NCI-H510A (cell line): Measurements from ENCODE around the gene CNNM2.
A peak's percentile ranks its signal among the peaks of the same experiment; 100 is the strongest.

ENCODE experiments used
- DNase-seq: peaks from one replicate; lab custom pipeline; 2025; lab: John Stamatoyannopoulos, UW

The CNNM2 gene

DNA sequence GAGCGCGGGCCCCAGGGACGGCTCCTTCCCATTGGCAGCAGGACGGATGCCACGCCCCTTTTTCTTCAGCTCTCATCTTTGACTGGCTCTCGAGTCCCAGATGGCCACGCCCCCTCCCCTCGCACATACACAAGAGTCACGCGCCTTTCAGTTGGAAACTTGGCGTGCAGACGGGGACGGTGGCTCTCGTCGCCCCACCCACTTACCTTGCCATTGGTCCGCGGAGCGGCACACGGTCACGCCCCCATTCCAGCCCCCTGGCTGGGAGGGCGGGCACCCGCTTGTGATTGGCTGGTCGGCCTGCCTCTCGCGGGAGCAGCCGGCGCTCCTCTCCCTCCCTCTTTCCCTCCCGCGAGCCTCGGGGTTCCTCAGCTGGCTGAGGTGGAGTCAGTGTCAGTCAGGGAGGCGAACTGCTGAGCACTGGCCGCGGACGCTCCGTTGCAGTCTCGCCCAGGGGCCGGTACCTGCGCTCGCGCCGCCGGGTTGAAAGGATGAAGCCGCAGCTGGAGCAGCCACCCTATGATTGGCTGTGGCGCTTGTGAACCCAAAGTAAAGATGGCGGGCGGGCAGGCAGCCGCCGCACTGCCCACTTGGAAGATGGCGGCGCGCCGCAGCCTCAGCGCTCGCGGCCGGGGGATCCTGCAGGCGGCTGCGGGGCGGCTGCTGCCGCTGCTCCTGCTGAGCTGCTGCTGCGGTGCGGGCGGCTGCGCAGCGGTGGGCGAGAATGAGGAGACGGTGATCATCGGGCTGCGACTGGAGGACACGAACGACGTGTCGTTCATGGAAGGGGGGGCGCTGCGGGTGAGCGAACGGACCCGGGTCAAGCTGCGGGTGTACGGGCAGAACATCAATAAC is at the start of gene CNNM2:
CNNM2 (plus strand) TSS at position 333 of the 855 bp plus-strand sequence; CDS start at position 520, 187 bp downstream.
- peak; percentile 99 for DNase-seq

DNA sequence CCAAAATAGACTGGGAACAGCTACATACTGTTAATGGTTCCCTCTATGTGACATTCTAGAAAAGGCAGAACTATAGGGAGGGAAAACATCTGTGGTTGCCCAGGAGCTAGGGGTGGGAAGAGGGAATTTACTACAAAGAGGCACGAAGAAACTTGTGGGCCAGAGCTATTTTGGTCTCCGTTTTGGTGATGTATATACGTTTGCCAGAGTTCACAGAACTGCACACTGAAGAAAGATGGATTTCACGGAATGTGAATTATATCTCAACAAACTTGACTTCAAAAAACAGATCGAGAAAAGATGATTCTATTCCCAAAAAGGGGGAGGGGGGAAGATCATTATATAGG is 49.2 kb upstream of the CNNM2 start:
- DNase-seq, result no peak

DNA sequence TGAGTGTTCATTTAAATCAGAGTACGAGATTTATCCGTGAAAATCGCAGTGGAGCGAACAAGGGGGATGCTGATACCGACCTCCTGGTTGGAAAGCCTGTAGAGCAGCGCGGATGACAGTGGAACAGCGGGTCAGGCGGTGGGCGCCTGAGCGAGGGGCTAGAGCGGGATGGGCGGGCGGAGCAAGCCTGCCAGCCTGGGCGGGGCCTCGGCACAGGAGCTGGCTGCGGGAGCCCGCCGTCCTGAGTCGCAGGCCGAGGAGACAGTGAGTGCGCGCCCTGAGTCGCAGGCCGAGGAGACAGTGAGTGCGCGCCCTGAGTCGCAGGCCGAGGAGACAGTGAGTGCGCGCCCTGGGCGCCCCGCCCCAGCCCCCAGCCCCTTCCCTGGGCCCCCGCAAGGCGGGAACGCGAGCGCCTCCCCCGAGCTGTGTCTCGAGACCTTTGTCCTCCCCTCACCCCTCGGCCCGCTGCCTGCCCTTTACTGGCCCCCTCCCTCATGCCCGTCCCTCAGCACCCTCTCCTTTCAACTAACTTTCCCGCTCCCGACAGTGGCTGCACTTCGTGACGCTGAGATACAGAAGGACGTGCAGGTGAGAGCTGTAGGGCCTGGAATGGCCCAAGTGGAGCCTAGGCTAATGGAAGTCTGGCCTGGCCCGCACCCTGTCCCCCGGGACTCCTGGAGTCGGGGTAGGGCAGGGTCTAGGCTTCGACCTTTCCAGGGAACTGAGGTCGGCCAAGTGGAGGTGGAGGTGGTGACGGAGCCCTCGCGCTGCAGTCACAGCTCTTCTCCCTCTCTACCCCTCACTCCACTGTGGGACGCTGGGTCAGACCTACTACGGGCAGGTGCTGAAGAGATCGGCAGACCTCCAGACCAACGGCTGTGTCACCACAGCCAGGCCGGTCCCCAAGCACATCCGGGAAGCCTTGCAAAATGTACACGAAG is 48.6 kb upstream of the CNNM2 start, which contains the start of gene AS3MT:
AS3MT (plus strand) TSS at position 213 of the 941 bp plus-strand sequence; CDS start at position 336, 123 bp downstream.
- DNase-seq, result peak; percentile 46

DNA sequence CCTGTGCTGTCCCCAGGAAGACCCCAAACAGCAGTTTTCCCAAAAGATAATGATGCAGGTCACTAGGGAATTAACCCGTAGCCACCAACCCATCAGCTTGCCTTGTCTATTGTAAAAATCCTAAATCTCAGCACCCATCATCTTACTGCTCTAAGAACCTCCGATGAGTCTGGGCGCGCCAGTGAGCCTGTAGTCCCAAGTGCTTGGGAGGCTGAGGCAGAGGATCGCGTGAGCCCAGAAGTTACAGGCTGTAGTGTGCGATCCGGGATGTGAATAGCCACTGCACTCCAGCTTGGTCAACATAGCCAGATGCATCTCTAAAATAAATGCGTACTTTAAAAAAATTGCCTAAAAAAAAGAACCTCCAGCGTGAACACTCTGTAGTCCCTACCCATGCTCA is 47.9 kb upstream of the CNNM2 start:
- DNase-seq, result no peak

DNA sequence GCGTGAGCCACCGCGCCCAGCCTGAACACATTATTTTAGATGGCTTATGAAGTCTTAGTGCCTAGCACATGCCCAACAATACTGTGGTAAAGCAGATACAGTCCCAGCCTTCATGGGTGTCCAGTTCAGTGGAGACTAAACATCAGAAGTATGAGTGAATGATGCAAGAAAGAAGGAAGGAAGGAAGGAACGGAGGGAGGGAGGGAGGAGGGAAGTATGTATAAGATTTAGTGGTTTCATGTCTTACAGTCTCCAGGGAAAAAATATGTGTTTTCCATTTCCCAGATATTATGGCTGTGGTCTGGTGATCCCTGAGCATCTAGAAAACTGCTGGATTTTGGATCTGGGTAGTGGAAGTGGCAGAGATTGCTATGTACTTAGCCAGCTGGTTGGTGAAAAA is 45.9 kb upstream of the CNNM2 start:
- DNase-seq, result no peak

DNA sequence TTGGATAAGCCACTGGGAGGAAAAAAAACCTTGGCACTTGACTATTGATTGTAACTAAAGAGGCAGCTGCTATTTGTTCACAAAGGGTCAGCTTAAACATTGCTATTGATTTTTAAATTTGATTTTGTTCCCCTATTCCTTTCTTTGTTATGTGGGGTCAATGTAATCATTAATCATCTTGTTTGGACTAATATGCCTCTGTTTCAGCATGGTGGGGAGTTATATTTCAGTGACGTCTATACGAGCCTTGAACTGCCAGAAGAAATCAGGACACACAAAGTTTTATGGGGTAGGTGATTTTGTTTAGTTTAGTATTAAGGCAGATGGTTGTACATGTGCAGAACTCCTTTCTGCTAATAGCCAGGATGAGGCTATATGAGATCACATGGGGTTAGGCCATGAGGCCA is 41.3 kb upstream of the CNNM2 start:
- DNase-seq, result no peak

DNA sequence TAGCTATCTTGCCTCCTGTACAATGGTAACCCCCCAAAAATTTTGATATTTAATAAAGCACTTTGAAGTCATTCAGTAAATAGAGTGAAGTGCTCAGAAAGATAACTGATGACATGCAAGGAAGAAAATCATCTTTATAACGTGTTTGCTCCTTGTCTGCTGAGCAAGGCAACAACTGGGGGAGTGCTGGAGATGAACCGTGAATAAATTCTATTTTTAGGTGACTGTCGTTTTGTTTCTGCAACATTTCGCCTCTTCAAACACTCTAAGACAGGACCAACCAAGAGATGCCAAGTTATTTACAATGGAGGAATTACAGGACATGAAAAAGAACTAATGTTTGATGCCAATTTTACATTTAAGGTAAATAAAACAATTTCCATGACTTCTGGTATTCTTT is 39.5 kb upstream of the CNNM2 start:
- DNase-seq, result no peak

DNA sequence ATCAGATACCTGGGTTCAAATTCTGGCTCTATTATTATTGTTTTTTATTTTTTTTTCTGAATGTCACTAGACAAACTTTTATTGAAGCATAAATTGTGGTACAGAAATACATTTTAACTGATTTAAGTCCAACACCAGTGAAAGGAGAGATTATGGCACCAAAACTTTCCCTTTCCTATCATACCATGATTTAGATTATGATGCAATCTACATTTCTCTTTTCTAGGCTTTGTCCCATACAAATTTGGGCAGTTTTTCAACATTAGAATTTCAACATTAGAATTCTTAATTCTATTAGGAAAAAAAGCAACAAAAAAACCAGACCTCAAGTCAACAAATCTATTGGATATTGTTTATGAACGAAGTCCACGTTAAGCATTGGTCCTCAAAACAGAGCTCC is 37.8 kb upstream of the CNNM2 start:
- no peak for DNase-seq

DNA sequence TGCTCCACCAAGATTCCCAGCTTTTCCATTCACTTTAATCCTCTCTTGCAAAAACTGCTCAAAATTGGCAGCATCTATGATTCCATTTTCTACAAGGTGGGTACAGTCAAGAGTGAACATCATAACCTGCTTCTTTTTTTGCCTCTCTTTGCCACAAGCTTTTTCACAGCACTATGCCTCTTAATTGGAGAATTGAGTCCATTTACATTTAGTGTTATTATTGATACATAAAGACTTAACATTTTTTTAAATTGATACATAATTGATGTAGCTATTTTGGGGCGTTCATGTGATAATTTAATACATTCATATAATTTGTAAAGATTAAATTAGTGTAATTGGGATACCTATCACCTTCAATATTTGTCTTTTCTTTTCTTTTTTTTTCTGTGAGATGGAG is 30.0 kb upstream of the CNNM2 start:
- no peak for DNase-seq

DNA sequence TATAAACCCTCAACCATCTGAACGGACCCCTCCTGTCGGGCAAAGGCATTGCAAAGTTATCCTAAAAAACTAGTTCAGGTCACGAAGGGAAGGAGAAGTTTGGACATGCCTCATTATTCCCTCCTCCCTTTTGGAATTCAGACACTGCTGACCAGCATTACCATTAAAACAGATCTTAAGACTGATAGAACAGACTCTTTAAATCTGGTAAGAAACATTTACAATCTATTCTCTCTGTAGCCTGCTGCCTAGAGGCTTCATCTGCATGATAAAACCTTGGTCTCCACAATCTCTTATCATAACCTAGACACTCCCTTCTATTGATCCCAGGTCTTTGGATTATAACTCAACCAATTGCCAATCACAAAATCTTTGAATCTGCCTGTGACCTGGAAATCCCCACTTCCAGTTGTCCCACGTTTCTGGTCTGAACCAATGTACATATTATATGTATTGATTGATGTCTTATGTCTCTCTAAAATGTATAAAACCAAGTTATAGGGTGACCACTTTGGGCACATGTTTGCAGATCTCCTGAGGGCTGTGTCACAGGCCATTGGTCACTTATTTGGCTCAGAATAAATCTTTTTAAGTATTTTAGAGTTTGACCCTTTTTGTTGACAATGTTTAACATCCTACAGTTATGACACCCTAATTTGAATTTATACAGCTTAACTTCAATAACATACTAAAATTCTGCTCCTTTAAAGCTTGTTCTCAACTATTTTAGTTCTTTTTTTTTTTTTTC is 23.5 kb upstream of the CNNM2 start:
- DNase-seq, result no peak

DNA sequence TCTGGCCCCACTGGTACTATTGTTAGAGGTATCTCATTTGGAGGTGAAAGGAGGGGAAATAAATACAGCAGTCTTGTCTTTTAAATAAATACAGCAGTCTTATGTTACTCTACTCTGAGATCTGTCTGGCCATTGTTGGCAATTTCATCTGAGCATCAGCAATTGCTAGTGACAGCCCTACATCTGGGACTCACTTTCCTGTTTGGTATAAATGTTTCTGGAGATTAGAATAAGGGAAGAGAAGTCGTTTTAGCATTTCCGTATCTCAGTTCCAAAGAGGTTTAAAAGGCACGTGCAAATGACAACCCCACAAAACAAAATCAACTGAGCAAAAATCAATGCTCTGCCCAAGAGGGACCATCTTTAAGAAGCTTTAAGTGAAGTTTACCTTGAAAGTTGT is 18.1 kb upstream of the CNNM2 start:
- DNase-seq, result no peak

DNA sequence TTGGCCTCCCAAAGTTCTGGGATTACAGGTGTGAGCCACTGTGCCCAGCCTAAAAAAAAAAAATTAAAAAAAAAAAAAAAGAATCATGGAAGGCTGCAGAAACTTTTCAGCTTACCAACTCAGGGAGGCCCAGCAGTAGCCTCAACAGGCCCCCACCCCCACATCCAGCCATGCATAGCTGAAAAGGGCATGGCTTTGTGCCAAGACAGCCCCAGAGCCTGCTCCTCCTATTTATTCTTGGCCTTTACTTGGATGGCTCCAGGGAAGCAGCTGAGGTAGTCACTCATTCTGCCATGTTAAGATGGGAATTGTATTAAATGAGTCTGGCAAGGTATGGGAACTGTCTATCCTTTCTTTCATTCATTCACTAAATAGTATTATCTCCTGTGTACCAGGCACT is 13.7 kb upstream of the CNNM2 start:
- DNase-seq, result no peak

DNA sequence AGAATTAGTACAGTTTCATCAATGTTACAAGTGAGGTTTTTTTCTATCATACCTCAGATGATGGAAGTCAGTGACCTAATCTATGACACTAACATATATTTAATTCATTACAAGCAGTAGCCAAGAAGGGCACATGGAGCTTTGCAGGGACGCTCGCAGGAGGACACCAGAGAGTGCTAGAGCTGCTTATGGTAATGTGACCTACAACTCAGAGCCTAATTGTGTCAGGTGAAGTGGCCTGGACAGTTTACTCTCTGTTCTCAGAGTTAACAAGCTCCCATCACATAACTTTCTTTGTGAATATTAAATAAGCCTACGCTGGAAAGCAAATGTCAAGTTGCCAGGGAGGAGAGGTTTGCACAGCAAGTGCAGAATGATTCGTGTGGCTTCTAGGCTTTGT is 11.6 kb upstream of the CNNM2 start:
- no peak for DNase-seq

DNA sequence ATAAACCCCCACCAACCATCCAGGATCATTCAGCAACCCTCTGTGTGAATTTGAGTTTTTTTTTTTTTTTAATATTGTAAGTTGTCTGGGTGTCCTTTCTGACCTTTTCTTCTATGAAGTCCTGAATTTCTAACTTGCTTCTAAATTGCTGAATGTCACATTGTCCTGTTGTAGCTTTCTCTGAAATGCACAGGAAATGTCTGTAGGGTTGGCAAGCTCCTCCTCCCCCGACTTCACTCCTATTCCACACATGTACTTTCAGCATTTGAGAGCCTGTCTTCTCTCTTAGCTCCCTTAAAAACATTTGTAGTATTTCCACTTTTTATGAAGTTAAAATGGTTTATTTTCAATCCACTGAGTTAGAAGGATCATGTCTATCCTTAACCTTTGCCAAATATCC is 3.3 kb upstream of the CNNM2 start:
- no peak for DNase-seq

DNA sequence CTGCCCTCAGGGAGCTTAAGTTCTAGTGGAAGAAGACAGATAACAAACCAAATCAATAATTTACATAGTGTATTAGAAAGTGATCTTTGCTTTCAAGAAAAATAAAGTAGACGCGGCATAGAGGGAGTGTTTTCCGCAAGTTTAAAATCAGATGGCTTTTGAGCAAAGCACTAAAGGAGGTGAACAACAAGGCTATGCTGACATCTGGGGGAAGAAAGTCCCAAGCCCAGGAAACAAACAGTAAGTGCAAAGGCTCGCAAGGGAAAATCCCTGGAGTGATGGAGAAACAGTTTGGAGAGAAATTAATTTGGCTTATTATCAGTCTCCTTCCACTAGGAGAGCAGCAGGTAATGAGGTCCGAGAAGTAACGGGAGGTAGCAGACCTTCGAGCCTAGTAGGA is 1.9 kb upstream of the CNNM2 start:
- DNase-seq, result no peak

DNA sequence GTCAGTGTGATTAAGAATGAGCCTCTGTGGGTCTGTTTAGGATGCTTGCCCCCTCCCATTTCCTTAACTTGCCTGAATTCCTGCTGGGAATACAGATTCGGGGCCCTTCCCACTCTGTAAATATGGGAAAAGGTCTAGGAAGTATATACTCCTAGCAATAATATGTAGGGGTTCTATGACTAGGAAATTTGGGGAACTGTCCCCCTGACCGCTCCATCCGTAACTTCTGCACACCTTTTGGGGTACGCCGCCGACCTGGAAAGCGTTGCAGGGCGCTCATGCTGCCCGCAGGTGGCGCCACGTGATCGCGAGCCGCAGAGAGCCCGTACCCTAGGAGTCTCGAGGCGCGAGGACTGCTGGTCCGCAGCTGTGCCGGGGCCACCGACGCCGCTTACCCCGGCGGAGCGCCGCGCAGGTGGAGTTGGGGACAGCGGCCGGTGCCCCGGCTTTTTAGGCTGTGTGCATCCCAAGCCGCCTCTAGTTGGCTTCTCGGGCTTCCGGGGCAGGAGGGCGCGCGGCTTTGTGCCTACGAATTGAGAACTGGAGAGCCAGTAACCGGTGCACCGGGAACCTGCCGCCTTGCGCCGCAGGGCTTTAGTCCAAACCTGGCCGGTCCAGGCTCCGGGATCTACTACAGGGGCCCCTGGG is 656 bp upstream of the CNNM2 start:
- peak; percentile 62 for DNase-seq

DNA sequence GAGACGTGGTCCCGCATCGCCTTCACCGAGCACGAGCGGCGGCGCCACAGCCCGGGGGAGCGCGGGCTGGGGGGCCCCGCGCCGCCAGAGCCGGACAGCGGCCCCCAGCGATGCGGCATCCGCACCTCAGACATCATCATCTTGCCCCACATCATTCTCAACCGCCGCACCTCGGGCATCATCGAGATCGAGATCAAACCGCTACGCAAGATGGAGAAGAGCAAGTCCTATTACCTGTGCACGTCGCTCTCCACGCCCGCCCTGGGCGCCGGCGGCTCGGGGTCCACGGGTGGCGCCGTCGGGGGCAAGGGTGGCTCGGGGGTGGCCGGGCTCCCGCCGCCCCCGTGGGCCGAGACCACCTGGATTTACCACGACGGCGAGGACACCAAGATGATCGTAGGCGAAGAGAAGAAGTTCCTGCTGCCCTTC is 737 bp downstream of the CNNM2 start:
- no peak for DNase-seq

DNA sequence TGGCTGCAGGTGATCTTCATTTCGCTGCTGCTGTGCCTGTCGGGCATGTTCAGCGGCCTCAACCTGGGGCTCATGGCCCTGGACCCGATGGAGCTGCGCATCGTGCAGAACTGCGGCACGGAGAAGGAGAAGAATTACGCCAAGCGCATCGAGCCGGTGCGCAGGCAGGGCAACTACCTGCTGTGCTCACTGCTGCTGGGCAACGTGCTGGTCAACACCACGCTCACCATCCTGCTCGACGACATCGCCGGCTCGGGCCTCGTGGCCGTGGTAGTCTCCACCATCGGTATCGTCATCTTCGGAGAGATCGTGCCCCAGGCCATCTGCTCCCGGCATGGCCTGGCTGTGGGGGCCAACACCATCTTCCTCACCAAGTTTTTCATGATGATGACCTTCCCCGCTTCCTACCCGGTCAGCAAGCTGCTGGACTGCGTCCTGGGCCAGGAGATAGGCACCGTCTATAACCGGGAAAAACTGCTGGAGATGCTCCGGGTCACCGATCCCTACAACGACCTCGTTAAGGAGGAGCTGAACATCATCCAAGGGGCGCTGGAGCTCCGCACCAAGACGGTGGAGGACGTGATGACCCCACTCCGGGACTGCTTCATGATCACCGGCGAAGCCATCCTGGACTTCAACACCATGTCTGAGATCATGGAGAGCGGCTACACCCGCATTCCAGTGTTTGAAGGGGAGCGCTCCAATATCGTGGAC is 1.3 kb downstream of the CNNM2 start:
- DNase-seq, result peak; percentile 19

DNA sequence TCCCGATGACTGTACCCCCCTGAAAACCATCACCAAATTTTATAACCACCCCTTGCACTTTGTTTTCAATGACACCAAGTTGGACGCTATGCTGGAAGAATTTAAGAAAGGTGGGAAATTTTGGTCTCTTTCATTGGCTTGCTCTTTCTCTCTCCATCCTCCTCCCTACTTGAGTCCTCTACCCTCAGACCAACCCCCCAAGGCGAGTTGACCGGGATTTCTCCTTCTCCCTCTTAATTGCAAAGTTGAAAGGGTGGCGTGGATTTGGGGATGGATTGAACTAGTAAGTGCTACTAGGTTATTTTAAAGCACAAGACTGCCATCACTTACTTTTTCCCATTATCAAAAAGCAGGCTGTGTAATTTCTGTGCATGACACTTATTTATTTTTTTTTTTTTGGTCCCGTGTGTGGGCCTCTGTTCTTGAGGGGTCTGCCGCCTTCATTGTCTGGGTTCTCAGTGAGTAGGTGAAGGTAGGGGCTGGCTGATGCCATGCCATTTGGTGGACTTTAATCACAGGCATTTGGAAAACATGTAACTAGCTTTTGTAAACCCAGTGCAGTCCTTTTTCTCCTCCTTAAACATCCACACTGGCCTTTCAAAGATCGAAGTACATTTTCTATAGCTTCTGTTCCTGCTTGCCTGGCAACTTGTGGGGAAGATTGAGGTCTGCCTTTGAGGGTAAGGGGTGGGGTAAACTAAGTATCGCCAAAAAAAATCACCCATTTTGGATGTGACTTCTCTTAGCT is 2.1 kb downstream of the CNNM2 start:
- no peak for DNase-seq

DNA sequence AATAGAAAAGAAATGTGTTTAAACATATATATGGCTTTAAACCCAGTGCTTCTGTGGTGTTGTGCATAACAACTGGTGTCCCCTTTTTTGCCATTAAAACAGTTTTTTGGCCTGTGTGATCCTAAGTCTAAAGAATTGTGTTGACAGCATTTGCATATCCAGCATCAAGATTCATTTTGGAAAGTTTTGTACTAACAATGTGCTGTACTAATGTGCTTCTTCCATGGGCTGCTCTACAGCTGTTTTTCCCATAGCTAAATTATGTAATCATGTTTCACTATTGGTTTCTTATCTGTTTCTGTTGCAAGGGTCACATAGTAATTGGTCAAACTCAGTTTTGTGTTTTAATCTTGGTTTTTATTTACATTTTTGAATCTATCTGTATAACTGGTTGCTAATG is 5.5 kb downstream of the CNNM2 start:
- no peak for DNase-seq
